Thoracic aorta (tissue), 2 donors: ENCODE results near the gene PDS5A. TPM values are rescaled to one million over a fixed set of nuclear protein-coding genes. Genes with fewer than 3 reads are reported as not detected.
"Not testable (repeated sequence)": the region's sequence is repeated elsewhere in the genome, so short reads cannot be mapped to it uniquely, and the experiment has no call there.

Experiments
- ATAC-seq: fragments of 150-250 bp; one replicate; pipeline ENCODE4 v1.8.0; 2017; ENCODE audit warnings: low read depth; ENCODE audit not compliant: insufficient number of reproducible peaks, low FRiP score
- DNase-seq: peaks from one replicate; pipeline ENCODE4 v3.0.0-alpha.2; 2020; ENCODE audit warnings: low spot score
- H3K27ac ChIP-seq, 2 donors: fragments of 200-600 bp; sonication (generic); 1 replicate in 1 of 2; 2 replicates in 1 of 2; pipeline ENCODE4 v1.5.1; 2016; ENCODE audit warnings: mild to moderate bottlenecking in 2 of 2, moderate library complexity in 2 of 2
- H3K27me3 ChIP-seq: fragments of 200-600 bp; sonication (generic); replicated peaks from 2 replicates; pipeline ENCODE4 v1.6.0; 2016; ENCODE audit warnings: mild to moderate bottlenecking; ENCODE audit not compliant: insufficient read depth
- H3K36me3 ChIP-seq: fragments of 200-600 bp; sonication (generic); one replicate; pipeline ENCODE4 v1.5.1; 2016
- H3K4me1 ChIP-seq, 2 donors: fragments of 200-600 bp; sonication (generic); 1 replicate in 1 of 2; 2 replicates in 1 of 2; pipeline versions ENCODE4 v1.5.1 to v1.6.0; 2016; ENCODE audit warnings: low read depth in 2 of 2, mild to moderate bottlenecking in 1 of 2; ENCODE audit not compliant: control insufficient read depth in 1 of 2
- H3K4me3 ChIP-seq: fragments of 200-600 bp; sonication (generic); 2 replicates; pipeline ENCODE4 v1.5.1; 2016; ENCODE audit warnings: mild to moderate bottlenecking
- H3K9me3 ChIP-seq: fragments of 200-600 bp; sonication (generic); 2 replicates; pipeline ENCODE4 v1.5.1; 2016
- total RNA-seq, 2 donors: library from RNA; depleted of rRNA; stranded (reverse); fragments of >200 nt; gene quantifications; one replicate each; pipeline versions ENCODE4 v1.1.0 to v1.2.3, GENCODE V29; 2016
- TF ChIP-seq, protein P1 (sequence below): fragments of 200-600 bp; sonication (generic); IDR thresholded peaks from one replicate; pipeline ENCODE4 v1.5.1; 2019; ENCODE audit warnings: antibody characterized with exemption

PDS5A gene
- total RNA-seq, 2 donors from 2014 or later: 56.3 to 72.4 TPM

DNA sequence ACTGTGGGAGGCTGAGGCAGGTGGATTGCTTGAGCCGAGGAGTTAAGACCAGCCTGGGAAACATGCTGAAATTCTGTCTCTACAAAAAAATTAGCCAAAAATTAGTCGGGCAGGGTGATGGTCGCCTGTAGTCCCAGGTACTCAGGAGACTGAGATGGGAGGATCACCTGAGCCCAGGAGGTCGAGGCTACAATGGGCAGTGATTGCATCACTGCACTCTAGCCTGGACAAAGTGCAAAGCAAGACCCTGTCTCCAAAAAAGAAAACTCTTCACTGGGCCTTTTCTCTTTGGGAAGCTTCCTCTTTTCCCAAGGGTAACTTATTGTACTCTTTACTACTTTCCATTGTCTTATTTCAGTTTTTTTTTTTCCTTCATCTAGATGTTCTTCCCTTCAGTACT is 190.9 kb downstream of the PDS5A start:
- H3K27me3 ChIP-seq: no peaks in the 10 kb centered on the region
- H3K4me1 ChIP-seq: no peaks in the 10 kb centered on the region
- ATAC-seq: no peak
- H3K36me3 ChIP-seq: peaks cover 2% of the 10 kb centered on the region
- H3K9me3 ChIP-seq: no peaks in the 10 kb centered on the region
- H3K27ac ChIP-seq: no peak overlapping the region
- H3K4me3 ChIP-seq: no peak overlapping the region
- TF ChIP-seq, protein P1, sequence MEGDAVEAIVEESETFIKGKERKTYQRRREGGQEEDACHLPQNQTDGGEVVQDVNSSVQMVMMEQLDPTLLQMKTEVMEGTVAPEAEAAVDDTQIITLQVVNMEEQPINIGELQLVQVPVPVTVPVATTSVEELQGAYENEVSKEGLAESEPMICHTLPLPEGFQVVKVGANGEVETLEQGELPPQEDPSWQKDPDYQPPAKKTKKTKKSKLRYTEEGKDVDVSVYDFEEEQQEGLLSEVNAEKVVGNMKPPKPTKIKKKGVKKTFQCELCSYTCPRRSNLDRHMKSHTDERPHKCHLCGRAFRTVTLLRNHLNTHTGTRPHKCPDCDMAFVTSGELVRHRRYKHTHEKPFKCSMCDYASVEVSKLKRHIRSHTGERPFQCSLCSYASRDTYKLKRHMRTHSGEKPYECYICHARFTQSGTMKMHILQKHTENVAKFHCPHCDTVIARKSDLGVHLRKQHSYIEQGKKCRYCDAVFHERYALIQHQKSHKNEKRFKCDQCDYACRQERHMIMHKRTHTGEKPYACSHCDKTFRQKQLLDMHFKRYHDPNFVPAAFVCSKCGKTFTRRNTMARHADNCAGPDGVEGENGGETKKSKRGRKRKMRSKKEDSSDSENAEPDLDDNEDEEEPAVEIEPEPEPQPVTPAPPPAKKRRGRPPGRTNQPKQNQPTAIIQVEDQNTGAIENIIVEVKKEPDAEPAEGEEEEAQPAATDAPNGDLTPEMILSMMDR: no peak
- no peak for DNase-seq

DNA sequence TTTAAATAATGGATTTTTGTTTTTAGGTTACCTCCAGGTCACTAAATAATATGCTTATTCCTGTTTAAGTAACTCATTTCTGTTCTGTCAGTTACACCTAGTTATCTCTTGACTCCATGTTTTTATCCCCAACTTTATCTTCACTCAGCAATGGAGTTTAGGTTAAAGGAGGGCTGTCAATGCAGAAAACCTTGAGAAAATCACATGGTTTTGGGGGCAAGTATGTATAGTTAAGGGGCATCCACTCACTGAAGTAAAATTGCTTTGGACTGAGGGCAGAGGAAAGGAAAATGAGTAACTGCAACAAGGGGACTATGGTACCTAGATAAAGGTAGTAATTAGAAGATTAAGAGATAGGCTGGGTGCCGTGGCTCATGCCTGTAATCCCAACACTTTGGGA is 192.6 kb downstream of the PDS5A start:
- no peaks in the 10 kb centered on the region for H3K9me3 ChIP-seq
- DNase-seq (no peak), ATAC-seq (no peak)
- no peaks in the 10 kb centered on the region for H3K27me3 ChIP-seq
- TF ChIP-seq, protein P1: no peak
- peaks cover 3% of the 10 kb centered on the region for H3K36me3 ChIP-seq
- no peak overlapping the region for H3K27ac ChIP-seq
- H3K4me1 ChIP-seq: no peaks in the 10 kb centered on the region
- H3K4me3 ChIP-seq: no peak overlapping the region

DNA sequence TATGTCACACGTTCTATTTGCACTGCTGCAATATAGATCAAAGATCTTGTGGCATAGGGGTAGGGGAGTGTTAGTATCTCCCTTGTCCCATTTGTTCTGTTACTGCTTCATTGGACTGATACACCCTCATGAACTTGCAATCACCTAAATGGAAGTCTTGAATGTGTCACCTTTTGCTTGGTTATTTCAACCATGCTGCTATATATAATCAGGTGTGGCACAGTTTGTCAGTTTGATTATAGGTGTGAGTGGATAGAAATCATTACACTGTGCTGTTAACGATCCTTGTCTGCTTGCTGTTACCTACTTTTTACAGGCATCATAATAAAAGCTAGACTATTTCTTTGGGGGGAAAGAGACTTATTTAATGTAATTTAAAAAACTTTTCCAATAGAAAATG is 195.7 kb downstream of the PDS5A start:
- not testable (repeated sequence) for H3K27me3 ChIP-seq, DNase-seq, H3K4me1 ChIP-seq, ATAC-seq, H3K9me3 ChIP-seq, H3K27ac ChIP-seq, H3K4me3 ChIP-seq, H3K36me3 ChIP-seq

Other genes with a start within 250 kb of the PDS5A start
- gene N4BP2, start 78.9 kb upstream of the PDS5A start, total RNA-seq: 10 to 100 TPM in 1 of 2 donors, 1 to 10 TPM in 1; 5.4 to 10.9 TPM
- 10 to 100 TPM in 1 of 2 donors, 1 to 10 TPM in 1; 5.8 to 10.2 TPM for gene RHOH, start 219.1 kb upstream of the PDS5A start, total RNA-seq